GM08714 (cell line): Measurements from ENCODE around the gene SP3.

Experiments
- H3K4me3 ChIP-seq: fragments of 200-500 bp; sonication (Bioruptor generic); 2 replicates; pipeline ENCODE4 v1.5.1; 2014; ENCODE audit warnings: mild to moderate bottlenecking, low read length, inconsistent platforms
- ZNF274 ChIP-seq: IDR thresholded peaks from 2 replicates; pipeline ENCODE4 v1.6.1; 2012; ENCODE audit warnings: mild to moderate bottlenecking, low read depth, low read length

The SP3 gene

DNA sequence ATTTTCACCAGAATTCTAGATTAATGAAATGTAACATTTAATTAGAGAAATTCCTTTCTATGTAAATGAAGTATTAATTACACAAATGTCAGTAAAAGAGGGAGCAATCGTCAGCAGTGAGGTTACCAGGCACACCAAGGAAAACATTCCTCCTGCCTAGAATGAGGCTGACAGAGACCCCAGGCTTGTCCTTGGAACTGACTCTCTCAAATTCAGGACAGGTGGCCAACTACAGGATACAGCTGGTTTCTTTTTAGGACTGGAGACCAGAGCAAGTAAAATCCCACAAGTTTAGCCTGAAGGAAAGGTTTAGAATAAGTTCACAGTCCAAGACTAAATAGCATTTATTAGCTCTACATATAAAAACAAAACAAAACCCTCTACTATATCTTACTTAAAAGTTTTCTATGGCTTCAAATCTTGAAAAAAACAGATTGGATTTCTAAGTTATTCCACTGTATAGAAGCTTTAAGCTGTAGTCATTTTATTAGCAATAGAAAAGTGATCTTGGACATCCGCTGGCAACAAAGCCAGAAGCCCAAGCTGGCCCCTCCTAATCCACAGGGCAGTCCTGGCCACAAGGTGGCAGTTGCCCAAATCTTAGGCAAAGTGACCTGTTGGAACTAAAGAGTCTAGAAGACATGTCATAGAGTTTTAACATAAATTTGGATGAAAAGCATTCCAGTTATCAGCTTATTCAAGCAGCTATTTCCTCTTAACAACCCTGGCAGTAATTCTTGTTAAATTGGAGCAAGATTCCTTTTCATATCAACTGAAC, 81.0 kb downstream of the SP3 start:
- H3K4me3 ChIP-seq, result no peak overlapping the region
- no peak for TF ChIP-seq ZNF274

DNA sequence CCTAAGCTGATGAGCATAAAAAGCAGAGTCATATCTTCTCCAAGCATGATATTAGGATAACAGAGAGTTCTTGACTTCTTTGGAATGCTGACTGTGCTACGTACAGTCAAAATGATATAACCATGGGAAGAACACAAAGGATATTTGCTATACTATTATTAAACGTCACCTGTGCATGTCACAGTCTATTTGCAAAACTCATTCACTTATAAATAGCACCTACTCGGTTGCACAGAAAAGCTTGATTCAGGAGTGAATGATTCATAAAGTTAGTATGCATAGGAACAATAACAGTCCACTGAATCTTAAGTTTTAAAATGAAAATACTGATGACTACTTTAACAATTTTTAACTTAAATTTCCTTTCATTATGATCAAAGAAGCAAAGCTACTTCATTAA, 83.3 kb downstream of the SP3 start:
- H3K4me3 ChIP-seq, result no peak overlapping the region
- TF ChIP-seq ZNF274, result no peak

DNA sequence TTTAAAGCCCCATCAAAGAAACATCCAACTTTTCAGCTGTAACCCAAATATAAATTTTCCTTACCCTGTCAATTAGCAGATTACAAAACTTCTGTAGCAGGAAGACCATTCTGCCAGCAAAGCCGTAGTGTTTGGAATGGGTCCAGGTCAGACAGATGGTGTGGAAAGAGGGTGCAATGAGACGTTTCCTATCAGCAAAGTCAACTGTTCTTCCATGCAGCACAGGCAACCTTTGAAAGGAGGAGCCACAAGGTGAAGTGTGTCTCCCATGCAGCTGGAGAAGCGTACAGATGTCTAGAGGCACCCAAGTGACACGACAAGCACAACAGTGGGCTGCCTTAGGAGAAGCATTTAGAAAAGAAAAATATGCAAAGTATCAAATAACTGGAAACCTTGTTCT, 83.7 kb downstream of the SP3 start:
- TF ChIP-seq ZNF274, result no peak
- no peak overlapping the region for H3K4me3 ChIP-seq

DNA sequence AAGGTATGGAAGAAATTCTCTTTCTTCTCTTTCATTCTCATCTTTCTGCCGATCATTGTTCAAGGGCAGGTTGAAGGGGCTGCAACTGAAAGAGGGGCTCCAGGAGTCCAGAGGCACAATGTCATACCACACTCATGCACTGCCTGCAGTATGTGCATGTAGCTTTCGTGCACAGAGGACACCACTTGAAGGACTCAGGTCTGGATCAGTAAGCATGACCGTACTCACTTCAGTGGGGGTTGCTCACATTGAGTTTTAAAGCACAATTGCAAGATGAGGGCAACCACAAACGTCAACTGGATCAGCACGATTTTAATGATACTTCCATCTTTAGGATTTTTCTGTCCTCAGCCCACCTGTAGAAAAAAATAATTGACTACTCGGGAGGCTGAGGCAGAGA, 84.6 kb downstream of the SP3 start:
- H3K4me3 ChIP-seq, result no peak overlapping the region
- TF ChIP-seq ZNF274, result no peak

DNA sequence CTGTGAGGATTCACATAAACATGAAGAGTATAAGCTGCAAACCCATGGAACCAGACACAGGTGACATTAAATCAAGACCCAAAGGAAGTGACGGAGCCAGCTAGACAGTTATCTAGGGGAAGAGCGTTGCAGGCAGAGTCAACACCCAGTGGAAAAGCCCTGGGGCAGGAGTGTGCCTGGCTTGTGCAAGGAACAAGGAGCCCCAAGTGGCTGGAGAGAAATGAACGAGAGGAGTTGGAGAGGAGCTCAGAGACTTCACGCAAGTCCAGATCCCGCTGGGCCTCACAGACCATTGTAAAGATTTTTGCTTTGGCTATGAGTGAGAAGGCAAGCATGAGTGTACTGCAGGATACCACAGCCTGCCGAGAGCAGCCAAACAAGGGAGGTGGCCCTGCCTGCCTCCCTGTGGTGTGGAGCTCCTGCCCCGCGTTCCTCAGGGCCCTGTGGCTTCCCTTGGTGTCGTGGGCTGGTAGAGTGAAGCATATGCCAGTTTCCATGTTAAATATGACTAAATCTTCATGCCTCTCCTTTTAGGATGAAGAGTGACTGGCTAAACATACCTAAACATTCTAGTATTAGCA, 88.2 kb downstream of the SP3 start:
- TF ChIP-seq ZNF274, result no peak
- no peak overlapping the region for H3K4me3 ChIP-seq

DNA sequence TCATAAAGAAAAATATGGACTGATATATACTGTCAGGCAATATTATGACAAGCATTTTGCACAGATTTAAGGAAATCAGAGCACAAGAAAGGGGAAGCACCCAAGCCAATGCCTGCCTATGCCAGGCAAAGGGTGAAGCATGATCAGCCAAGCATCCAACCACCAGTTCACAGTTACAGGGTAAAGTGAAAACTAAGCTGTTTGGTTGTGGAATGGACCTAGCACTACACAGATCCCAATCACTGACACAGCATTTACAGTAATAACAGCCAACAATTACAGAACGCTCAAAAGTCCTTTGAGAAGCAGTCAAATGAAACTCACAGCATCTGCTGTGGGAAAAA, 90.3 kb downstream of the SP3 start:
- no peak for TF ChIP-seq ZNF274

DNA sequence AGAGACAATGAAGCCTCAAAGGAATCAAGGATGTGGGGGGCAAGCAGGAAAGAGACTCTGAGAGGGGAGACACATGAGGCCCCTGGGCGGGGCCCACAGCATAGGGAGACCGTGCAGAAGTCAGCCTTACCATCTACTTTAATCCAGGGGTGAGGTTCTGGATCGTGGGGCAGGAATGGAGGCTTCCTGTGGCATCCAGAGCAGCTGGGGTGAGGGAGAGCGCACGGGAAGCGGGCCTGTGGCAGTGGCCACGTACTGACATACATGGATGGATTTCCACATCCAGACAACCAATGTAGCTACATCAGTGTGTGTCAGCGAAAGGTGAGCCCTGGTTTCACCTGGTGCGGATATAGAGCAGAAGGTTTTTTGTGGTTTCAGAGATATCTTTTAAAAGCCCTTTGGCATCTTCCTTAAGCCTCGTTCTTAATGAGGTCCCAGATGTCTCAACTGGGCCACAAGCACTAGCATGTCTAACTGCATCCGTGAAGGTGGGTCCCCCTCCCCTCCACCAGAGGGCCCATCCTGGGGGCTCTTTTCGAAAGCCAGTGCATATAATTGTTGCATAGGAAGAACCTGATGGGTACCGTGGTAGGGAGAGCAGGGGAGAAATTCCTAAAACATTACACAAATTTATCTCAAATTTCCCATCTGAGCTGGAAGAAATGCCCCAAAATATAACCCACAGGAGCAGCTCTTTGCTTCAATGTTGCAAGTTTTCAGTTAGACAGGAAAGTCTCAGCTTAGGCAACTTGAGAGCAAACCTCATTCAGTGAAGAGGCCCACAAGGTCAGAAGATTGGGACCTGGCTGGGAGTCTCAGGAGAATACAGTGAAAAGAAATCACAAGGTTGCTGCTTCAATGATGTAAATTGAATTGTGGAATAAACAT, 90.9 kb downstream of the SP3 start:
- no peak overlapping the region for H3K4me3 ChIP-seq
- no peak for TF ChIP-seq ZNF274

More for the DNA sequence above, 90.3 kb downstream of the SP3 start:
- H3K4me3 ChIP-seq, result no peak overlapping the region

DNA sequence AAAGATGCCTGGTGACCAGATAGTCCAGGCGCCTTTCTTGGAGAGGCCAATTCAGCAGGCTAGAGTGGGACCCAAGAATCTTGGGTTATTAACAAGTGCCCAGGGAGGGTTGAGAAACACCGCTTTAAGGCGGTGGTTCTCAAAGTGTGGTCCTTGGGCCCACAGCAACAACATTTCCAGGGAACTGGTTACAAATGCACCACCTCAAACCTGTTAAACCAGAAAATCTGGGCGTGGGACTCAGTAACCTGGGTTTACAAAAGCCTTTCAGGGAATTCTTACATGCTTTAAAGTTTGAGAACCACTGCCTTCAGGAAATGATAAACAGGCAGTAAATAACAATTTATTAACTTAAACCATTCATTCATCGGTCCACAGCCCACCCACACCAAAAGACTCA, 92.5 kb downstream of the SP3 start:
- H3K4me3 ChIP-seq, result no peak overlapping the region
- no peak for TF ChIP-seq ZNF274

DNA sequence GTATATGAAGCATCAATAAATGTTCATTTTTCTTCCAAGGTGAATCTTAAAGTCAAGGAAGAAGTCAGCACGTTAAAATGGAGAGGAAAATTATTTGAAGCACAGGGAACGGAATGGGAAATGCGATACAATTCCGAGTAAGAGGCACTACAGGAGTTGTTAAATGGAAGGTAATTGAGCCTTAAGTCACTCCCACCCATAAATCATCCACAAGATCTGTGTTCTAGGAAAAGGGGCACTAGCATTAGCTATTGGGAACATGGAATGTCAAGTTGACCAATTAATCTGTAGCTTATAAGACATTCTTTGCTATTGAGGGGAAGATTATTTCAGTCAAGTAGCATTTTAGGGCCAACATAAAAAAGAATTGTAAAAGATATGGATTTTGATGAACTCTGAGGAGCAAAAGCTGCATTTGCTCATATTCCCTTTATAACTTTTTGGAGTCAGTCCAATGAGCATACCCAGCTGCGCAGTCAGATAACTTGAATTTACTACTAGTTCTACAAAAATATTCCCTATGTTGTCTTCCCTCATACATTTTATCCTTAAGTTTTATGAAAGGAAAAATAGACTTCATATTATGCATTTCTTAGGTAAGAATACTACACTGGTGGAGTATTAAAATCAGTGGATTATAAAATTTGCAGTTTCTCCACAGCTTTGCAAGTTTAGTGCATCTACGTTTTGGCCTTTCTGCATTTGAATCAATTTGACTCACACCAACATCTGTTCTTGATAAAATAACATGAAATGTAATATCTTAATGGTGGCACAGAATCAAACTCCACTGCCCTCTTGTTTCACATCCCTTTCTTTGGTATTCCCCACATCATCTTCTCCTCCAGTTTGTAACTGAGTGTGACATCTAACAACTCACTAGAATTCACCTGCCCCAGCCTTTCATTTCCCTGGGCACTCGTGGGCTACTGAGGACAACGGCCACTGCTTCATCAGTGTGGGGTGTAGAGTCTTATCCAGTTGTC, 95.6 kb downstream of the SP3 start:
- no peak for TF ChIP-seq ZNF274
- no peak overlapping the region for H3K4me3 ChIP-seq

DNA sequence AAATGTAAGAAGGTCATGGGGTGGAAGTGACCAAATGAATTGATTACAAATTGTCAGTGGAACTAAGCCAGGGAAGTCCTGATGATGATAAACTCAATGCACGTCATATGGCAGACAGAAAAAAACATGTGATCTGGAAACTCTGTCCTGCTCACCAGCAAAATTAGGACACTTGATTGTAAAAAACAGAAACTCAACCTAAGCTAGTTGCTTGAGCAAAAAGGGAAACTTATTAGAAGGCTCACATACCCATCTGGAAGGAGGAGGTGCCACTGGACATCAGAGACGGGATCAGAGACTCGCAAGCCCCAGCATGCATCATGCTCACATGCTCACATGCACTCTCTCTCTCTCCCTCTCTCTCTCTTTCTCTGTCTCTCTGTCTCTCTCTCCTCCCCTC, 96.8 kb downstream of the SP3 start:
- no peak for TF ChIP-seq ZNF274
- H3K4me3 ChIP-seq, result no peak overlapping the region

DNA sequence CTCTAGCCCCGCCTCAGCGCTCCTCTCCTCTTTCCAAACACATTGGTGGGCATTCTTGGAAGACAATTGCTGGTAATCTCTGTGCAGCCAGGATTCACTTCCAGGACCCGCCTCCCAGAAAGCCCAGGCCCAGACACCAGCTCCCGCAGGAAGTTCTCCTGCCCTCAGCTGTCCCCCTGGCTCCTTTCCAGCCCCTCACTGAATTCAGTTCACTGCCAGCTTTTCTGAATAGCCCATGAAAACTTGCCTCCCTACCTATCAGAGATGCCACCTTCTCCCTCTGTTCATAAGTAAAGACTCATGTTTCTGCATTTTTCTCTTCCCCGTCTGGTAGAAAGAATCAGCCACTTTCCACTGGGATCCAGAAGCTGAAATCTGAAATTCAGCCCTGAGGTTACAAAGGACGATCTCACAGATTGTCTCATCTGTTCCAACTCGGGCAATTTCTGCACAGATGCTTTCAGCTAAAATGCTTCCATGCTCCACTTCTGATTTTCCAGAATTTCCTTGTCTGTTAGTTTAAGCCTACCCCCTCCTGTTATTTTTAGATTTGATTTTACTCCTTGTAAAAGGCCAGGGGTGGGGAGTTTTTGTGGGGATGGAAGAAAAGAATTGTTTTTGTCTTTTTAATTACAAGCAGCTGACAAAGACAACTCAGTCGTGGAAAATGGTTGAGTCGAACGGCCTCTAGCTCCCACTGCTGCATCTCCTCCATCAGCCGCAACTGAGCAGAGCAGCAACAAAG, 98.1 kb downstream of the SP3 start:
- TF ChIP-seq ZNF274, result no peak
- no peak overlapping the region for H3K4me3 ChIP-seq

DNA sequence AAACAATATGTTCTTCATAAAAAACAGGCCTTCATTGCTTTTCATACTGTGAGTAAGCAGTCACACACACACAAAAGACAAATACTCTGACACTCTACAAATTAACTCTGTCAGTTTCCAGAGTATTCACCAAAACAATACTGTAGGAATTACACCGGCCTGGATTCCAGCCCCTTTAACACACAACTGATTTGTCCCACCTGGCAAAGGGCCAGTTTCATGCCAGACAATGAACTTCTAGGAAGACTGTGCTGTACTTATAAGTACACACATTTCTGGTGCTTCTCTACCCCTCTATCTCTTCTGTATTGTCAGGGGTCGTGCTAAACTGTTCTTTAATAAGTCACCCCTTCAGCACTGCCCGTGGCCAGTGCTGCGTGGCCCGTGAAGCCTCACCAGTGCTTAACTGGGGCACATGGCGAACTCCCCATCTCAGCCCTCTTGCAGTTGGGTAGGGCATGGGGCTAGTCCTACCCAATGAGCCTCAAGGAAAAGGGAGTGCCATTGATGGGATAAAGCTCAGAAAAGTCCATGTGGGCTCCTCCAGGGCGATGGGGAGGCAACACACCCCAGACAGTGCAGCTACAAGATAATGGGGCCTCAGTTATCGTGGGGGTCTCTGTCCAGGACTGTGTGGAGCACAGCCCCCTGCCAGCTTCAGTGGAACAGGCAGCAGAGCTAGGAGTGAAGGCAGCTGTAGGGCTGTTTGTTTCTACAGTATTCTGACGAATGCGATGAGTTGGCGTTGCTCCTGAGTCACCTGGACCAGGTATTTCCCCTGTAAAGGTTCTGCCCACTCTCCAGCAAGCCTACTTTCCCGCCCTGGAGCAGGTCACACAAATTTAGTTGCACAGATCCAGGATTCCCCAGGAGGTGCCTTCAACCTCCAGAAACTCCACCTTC, 99.0 kb downstream of the SP3 start:
- H3K4me3 ChIP-seq, result no peak overlapping the region
- no peak for TF ChIP-seq ZNF274
